HG03103 (cell line): ENCODE data around the gene CAPN6.

ENCODE experiments used
- ATAC-seq: cut with Tn5 transposase; IDR thresholded peaks from one replicate; pipeline ENCODE4 v1.9.1; 2021; ENCODE audit warnings: low read depth; ENCODE audit not compliant: unreplicated experiment

The CAPN6 gene

GRCh38 chrX:111270339-111270738 lies at the start of gene CAPN6:
CAPN6 (minus strand) TSS chrX:111270483; CDS start chrX:111263936, 6,547 bp downstream.
- no peak for ATAC-seq

- ATAC-seq: no peak
Measured at GRCh38 chrX:111319451-111319850, 49.2 kb upstream of the CAPN6 start.

GRCh38 chrX:111318901-111319300 lies 48.6 kb upstream of the CAPN6 start:
- no peak for ATAC-seq

GRCh38 chrX:111309083-111309482 lies 38.8 kb upstream of the CAPN6 start:
- no peak for ATAC-seq

- no peak for ATAC-seq
Measured at GRCh38 chrX:111308039-111308438, 37.8 kb upstream of the CAPN6 start.

GRCh38 chrX:111302284-111302683 lies 32.0 kb upstream of the CAPN6 start:
- ATAC-seq: no peak

- no peak for ATAC-seq
Measured at GRCh38 chrX:111288841-111289240, 18.6 kb upstream of the CAPN6 start.

GRCh38 chrX:111284631-111285293 lies 14.5 kb upstream of the CAPN6 start:
- no peak for ATAC-seq

GRCh38 chrX:111283446-111283845 lies 13.2 kb upstream of the CAPN6 start:
- no peak for ATAC-seq

- no peak for ATAC-seq
Measured at GRCh38 chrX:111282991-111283390, 12.7 kb upstream of the CAPN6 start.

- no peak for ATAC-seq
Measured at GRCh38 chrX:111282139-111282538, 11.9 kb upstream of the CAPN6 start.

GRCh38 chrX:111268506-111268905 lies 1.8 kb downstream of the CAPN6 start:
- ATAC-seq: no peak

- no peak for ATAC-seq
Measured at GRCh38 chrX:111265486-111265885, 4.8 kb downstream of the CAPN6 start.

GRCh38 chrX:111264385-111264784 lies 5.9 kb downstream of the CAPN6 start:
- no peak for ATAC-seq

GRCh38 chrX:111262086-111262485 lies 8.2 kb downstream of the CAPN6 start:
- ATAC-seq: no peak

GRCh38 chrX:111260451-111260850 lies 9.8 kb downstream of the CAPN6 start:
- ATAC-seq: no peak

GRCh38 chrX:111259559-111259958 lies 10.7 kb downstream of the CAPN6 start:
- ATAC-seq: no peak

GRCh38 chrX:111257733-111258132 lies 12.6 kb downstream of the CAPN6 start:
- ATAC-seq: no peak

GRCh38 chrX:111254896-111255693 lies 15.2 kb downstream of the CAPN6 start:
- no peak for ATAC-seq

GRCh38 chrX:111244235-111244750 lies 26.0 kb downstream of the CAPN6 start:
- no peak for ATAC-seq

- ATAC-seq: no peak
Measured at GRCh38 chrX:111216293-111216801, 53.9 kb downstream of the CAPN6 start.

- no peak for ATAC-seq
Measured at GRCh38 chrX:111207851-111208250, 62.4 kb downstream of the CAPN6 start.
